ENCODE results near the gene TRAF3IP3.

TRAF3IP3 gene

GRCh38 chr1:209749670-209750323 lies 6.1 kb upstream of the TRAF3IP3 start:
- no peaks in the 10 kb centered on the region for H3K9me3 ChIP-seq (ENCODE audit: control insufficient read depth in 2 of 2, low read length in 2 of 2)
- no peaks in the 10 kb centered on the region for H3K27me3 ChIP-seq (ENCODE audit: control insufficient read depth in 1 of 2, insufficient read depth in 2 of 2, low read length in 2 of 2)
- H3K9ac ChIP-seq (ENCODE audit: low read length in 2 of 2): no peak overlapping the region
- peaks cover 8% of the 10 kb centered on the region for H3K4me1 ChIP-seq (ENCODE audit: control insufficient read depth, insufficient read depth, low read length)
- H3K27ac ChIP-seq (ENCODE audit: low read length): no peak overlapping the region
- no peak overlapping the region for H3K4me3 ChIP-seq (ENCODE audit: low read length in 2 of 2)
- no peaks in the 10 kb centered on the region for H3K36me3 ChIP-seq (ENCODE audit: control insufficient read depth in 2 of 2, insufficient read depth in 2 of 2, low read length in 2 of 2)

DNA sequence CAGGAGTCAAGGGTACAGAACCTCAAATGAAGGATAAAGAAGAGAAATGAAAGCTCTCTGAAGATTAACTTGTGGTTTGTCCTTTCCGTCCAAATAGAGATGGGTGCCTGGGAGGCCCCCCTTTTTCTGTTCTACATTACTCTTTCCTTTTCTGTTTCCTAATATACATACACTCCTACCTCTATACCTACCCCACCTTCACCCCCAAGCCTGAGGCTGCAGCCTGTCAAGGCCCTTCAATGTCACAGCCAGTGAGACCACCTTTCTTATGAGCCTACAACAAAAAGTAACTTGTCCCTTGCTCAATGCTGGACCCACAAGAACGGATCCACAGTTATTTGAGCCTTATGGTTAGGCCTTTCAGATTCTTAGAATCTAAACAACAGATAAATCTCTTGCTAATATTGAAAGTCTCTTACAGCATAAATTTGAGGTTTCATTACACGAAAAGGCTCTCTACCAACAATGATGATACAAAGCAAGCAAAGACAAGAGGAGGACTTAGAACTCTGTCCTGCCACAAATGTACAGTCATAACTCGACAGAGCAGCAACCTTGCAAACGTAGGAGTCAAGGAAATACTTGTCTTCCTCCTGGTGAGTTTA lies 4.1 kb upstream of the TRAF3IP3 start:
- Histone ChIP-seq H3K27me3 (ENCODE audit: control insufficient read depth in 1 of 2, insufficient read depth in 2 of 2, low read length in 2 of 2) (no peaks in the 10 kb centered on the region), H3K27ac (ENCODE audit: low read length) (no peak overlapping the region), H3K4me1 (ENCODE audit: control insufficient read depth, insufficient read depth, low read length) (peaks cover 15% of the 10 kb centered on the region), H3K4me3 (ENCODE audit: low read length in 2 of 2) (no peak overlapping the region), H3K9ac (ENCODE audit: low read length in 2 of 2) (no peak overlapping the region), H3K9me3 (ENCODE audit: control insufficient read depth in 2 of 2, low read length in 2 of 2) (no peaks in the 10 kb centered on the region), H3K36me3 (ENCODE audit: control insufficient read depth in 2 of 2, insufficient read depth in 2 of 2, low read length in 2 of 2) (no peaks in the 10 kb centered on the region)

- Histone ChIP-seq H3K36me3 (ENCODE audit: control insufficient read depth in 2 of 2, insufficient read depth in 2 of 2, low read length in 2 of 2) (no peaks in the 10 kb centered on the region), H3K27ac (ENCODE audit: low read length) (no peak overlapping the region), H3K9me3 (ENCODE audit: control insufficient read depth in 2 of 2, low read length in 2 of 2) (no peaks in the 10 kb centered on the region), H3K4me1 (ENCODE audit: control insufficient read depth, insufficient read depth, low read length) (peaks cover 13% of the 10 kb centered on the region), H3K4me3 (ENCODE audit: low read length in 2 of 2) (no peak overlapping the region), H3K9ac (ENCODE audit: low read length in 2 of 2) (no peak overlapping the region), H3K27me3 (ENCODE audit: control insufficient read depth in 1 of 2, insufficient read depth in 2 of 2, low read length in 2 of 2) (no peaks in the 10 kb centered on the region)
Measured at GRCh38 chr1:209752890-209753289, 3.0 kb upstream of the TRAF3IP3 start.

DNA sequence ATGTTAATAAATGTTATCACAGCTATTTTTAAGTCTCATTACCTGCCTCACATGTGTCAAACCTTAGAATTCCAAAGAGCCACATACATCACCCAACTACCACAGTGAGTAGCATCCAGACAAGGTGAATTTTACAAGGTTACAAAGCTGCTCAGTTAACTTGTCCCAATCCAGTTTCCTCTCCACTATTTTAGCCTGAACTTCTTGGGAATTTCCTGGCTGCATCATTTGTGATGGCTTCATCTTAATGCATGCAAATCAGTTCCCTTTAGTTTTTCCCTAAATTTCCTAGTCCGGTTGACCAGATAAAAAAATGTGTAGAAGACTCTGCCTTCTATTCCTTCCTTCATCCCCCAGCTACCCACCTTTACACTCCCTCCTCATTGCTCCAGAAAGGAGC lies 597 bp upstream of the TRAF3IP3 start:
- H3K36me3 ChIP-seq (ENCODE audit: control insufficient read depth in 2 of 2, insufficient read depth in 2 of 2, low read length in 2 of 2): no peaks in the 10 kb centered on the region
- no peak overlapping the region for H3K4me3 ChIP-seq (ENCODE audit: low read length in 2 of 2)
- no peaks in the 10 kb centered on the region for H3K9me3 ChIP-seq (ENCODE audit: control insufficient read depth in 2 of 2, low read length in 2 of 2)
- H3K27ac ChIP-seq (ENCODE audit: low read length): no peak overlapping the region
- H3K27me3 ChIP-seq (ENCODE audit: control insufficient read depth in 1 of 2, insufficient read depth in 2 of 2, low read length in 2 of 2): no peaks in the 10 kb centered on the region
- H3K9ac ChIP-seq (ENCODE audit: low read length in 2 of 2): no peak overlapping the region
- peaks cover 11% of the 10 kb centered on the region for H3K4me1 ChIP-seq (ENCODE audit: control insufficient read depth, insufficient read depth, low read length)

DNA sequence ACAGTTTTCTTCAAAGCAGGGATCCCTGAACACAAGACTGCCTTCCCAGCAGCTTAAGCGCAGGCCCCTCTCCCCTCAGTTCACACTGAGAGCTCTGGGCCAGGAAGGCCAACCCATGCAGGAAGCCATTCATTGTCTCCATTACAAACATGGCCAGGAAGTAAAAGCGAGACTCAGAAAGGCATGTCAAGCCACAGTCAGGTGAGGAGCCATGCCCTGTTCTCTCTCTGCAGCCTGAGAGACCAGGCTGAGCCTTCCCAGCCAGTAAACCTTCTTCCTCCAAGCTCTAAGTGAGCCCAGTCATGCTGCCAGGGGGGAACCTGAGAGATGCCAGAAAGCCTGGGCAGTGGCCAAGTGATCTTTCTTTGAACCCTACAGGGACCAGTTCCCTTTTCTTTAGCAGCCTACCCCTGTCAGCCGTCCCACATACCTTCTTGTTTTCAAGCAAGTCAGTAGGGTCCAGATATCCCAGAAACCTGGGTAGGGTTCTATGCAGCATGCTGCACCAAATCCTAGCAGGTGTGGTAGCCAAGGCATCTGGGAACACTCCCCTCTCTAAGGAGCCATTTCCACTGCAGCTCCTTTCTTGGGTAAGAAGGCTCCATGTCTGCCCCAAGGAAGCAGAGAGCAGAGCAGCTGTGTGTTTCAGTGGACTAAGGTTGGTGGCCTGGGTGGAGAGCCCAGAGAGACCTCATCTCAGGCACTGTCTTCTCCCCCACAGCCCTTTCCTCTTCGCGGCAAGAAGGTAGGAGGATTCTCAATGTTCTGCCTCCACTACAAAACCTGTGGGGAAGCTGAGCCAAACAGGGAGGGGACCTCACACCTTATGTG lies 977 bp downstream of the TRAF3IP3 start:
- Histone ChIP-seq H3K27me3 (ENCODE audit: control insufficient read depth in 1 of 2, insufficient read depth in 2 of 2, low read length in 2 of 2) (no peaks in the 10 kb centered on the region), H3K9ac (ENCODE audit: low read length in 2 of 2) (no peak overlapping the region), H3K36me3 (ENCODE audit: control insufficient read depth in 2 of 2, insufficient read depth in 2 of 2, low read length in 2 of 2) (no peaks in the 10 kb centered on the region), H3K9me3 (ENCODE audit: control insufficient read depth in 2 of 2, low read length in 2 of 2) (no peaks in the 10 kb centered on the region), H3K4me1 (ENCODE audit: control insufficient read depth, insufficient read depth, low read length) (peaks cover 11% of the 10 kb centered on the region), H3K27ac (ENCODE audit: low read length) (no peak overlapping the region), H3K4me3 (ENCODE audit: low read length in 2 of 2) (no peak overlapping the region)

DNA sequence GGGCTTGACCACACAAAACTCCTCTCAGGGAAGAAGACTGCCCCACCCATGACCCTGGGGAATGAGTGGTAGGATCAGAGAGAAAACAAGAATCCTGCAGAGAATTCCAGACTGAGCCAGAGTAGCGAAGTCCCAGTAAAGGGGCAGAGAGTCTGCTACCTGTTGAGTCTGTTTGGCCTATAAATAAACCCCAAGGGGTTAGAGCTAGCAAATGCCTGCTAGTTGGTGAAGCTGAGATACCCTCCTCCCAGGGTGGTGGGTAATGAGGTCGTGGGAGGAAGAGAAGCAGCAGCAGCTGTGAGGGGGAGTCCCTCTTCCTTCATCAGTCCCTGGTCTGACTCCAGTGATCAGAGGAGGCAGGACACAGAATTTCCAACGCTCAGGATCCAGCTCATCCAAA lies 2.5 kb downstream of the TRAF3IP3 start:
- Histone ChIP-seq H3K9ac (ENCODE audit: low read length in 2 of 2) (no peak overlapping the region), H3K9me3 (ENCODE audit: control insufficient read depth in 2 of 2, low read length in 2 of 2) (no peaks in the 10 kb centered on the region), H3K36me3 (ENCODE audit: control insufficient read depth in 2 of 2, insufficient read depth in 2 of 2, low read length in 2 of 2) (no peaks in the 10 kb centered on the region), H3K27me3 (ENCODE audit: control insufficient read depth in 1 of 2, insufficient read depth in 2 of 2, low read length in 2 of 2) (no peaks in the 10 kb centered on the region), H3K4me3 (ENCODE audit: low read length in 2 of 2) (no peak overlapping the region), H3K27ac (ENCODE audit: low read length) (no peak overlapping the region), H3K4me1 (ENCODE audit: control insufficient read depth, insufficient read depth, low read length) (peaks cover 11% of the 10 kb centered on the region)

- no peak overlapping the region for H3K4me3 ChIP-seq (ENCODE audit: low read length in 2 of 2)
- H3K9me3 ChIP-seq (ENCODE audit: control insufficient read depth in 2 of 2, low read length in 2 of 2): no peaks in the 10 kb centered on the region
- H3K4me1 ChIP-seq (ENCODE audit: control insufficient read depth, insufficient read depth, low read length): peaks cover 11% of the 10 kb centered on the region
- no peak overlapping the region for H3K27ac ChIP-seq (ENCODE audit: low read length)
- H3K27me3 ChIP-seq (ENCODE audit: control insufficient read depth in 1 of 2, insufficient read depth in 2 of 2, low read length in 2 of 2): no peaks in the 10 kb centered on the region
- no peak overlapping the region for H3K9ac ChIP-seq (ENCODE audit: low read length in 2 of 2)
- no peaks in the 10 kb centered on the region for H3K36me3 ChIP-seq (ENCODE audit: control insufficient read depth in 2 of 2, insufficient read depth in 2 of 2, low read length in 2 of 2)
Measured at GRCh38 chr1:209759829-209760359, 4.0 kb downstream of the TRAF3IP3 start.

GRCh38 chr1:209761011-209761635 lies 5.3 kb downstream of the TRAF3IP3 start:
- Histone ChIP-seq H3K27me3 (ENCODE audit: control insufficient read depth in 1 of 2, insufficient read depth in 2 of 2, low read length in 2 of 2) (no peaks in the 10 kb centered on the region), H3K27ac (ENCODE audit: low read length) (no peak overlapping the region), H3K9me3 (ENCODE audit: control insufficient read depth in 2 of 2, low read length in 2 of 2) (no peaks in the 10 kb centered on the region), H3K4me3 (ENCODE audit: low read length in 2 of 2) (no peak overlapping the region), H3K9ac (ENCODE audit: low read length in 2 of 2) (no peak overlapping the region), H3K4me1 (ENCODE audit: control insufficient read depth, insufficient read depth, low read length) (peaks cover 9% of the 10 kb centered on the region), H3K36me3 (ENCODE audit: control insufficient read depth in 2 of 2, insufficient read depth in 2 of 2, low read length in 2 of 2) (no peaks in the 10 kb centered on the region)

DNA sequence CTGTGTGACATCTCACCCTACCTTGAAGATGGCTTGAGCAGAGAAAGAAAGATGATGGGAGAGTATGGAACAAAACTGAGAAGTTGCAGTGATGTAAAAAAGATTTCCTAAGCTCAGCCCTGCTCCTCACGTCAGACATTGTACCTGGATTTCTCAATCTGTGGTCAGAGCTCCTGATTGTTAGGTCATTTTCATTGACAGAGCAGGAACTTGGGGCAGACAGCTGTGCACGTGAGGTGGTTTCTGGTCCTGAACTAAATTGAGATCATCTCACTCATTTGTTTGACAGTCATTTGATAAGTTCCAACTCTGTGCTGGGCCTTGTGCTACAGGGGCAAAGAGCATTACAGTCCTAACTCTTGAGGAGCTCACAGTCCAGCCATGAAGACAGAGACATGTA lies 10.2 kb downstream of the TRAF3IP3 start:
- Histone ChIP-seq H3K4me3 (ENCODE audit: low read length in 2 of 2) (no peak overlapping the region), H3K27ac (ENCODE audit: low read length) (no peak overlapping the region), H3K27me3 (ENCODE audit: control insufficient read depth in 1 of 2, insufficient read depth in 2 of 2, low read length in 2 of 2) (no peaks in the 10 kb centered on the region), H3K9ac (ENCODE audit: low read length in 2 of 2) (no peak overlapping the region), H3K36me3 (ENCODE audit: control insufficient read depth in 2 of 2, insufficient read depth in 2 of 2, low read length in 2 of 2) (no peaks in the 10 kb centered on the region), H3K9me3 (ENCODE audit: control insufficient read depth in 2 of 2, low read length in 2 of 2) (no peaks in the 10 kb centered on the region), H3K4me1 (ENCODE audit: control insufficient read depth, insufficient read depth, low read length) (peaks cover 33% of the 10 kb centered on the region)

- Histone ChIP-seq H3K27me3 (ENCODE audit: control insufficient read depth in 1 of 2, insufficient read depth in 2 of 2, low read length in 2 of 2) (no peaks in the 10 kb centered on the region), H3K27ac (ENCODE audit: low read length) (no peak overlapping the region), H3K4me3 (ENCODE audit: low read length in 2 of 2) (no peak overlapping the region), H3K9me3 (ENCODE audit: control insufficient read depth in 2 of 2, low read length in 2 of 2) (no peaks in the 10 kb centered on the region), H3K4me1 (ENCODE audit: control insufficient read depth, insufficient read depth, low read length) (peaks cover 38% of the 10 kb centered on the region), H3K9ac (ENCODE audit: low read length in 2 of 2) (no peak overlapping the region), H3K36me3 (ENCODE audit: control insufficient read depth in 2 of 2, insufficient read depth in 2 of 2, low read length in 2 of 2) (no peaks in the 10 kb centered on the region)
Measured at GRCh38 chr1:209767096-209767495, 11.2 kb downstream of the TRAF3IP3 start.

All from stomach smooth muscle (tissue), 2 donors.